OCI-LY1 (cell line): Measurements from ENCODE around the gene FLYWCH1.

Experiments used
- H2AFZ ChIP-seq: fragments of 200-600 bp; sonication (generic), shearing (Covaris generic); 2 replicates; pipeline ENCODE4 v1.6.0; 2014; ENCODE audit warnings: antibody characterized with exemption, mild to moderate bottlenecking, low read length
- H3F3A ChIP-seq: fragments of 200-600 bp; sonication (generic), shearing (Covaris generic); 2 replicates; pipeline ENCODE4 v1.6.0; 2014; ENCODE audit warnings: mild to moderate bottlenecking, antibody characterized with exemption, low read length, moderate library complexity; ENCODE audit not compliant: insufficient read depth
- H3K27ac ChIP-seq: fragments of 200-600 bp; sonication (generic); 2 replicates; pipeline ENCODE4 v1.5.1; 2014; ENCODE audit warnings: low read length, mixed run types, mild to moderate bottlenecking, low read depth; ENCODE audit not compliant: poor library complexity, severe bottlenecking
- H3K27me3 ChIP-seq: fragments of 200-600 bp; sonication (generic); 2 replicates; pipeline ENCODE4 v1.6.0; 2014; ENCODE audit warnings: antibody characterized with exemption, mild to moderate bottlenecking, low read length, moderate library complexity; ENCODE audit not compliant: insufficient read depth
- H3K36me3 ChIP-seq: fragments of 200-600 bp; sonication (generic); 2 replicates; pipeline ENCODE4 v1.6.1; 2014; ENCODE audit warnings: mild to moderate bottlenecking, antibody characterized with exemption, low read length, moderate library complexity, mixed read lengths; ENCODE audit not compliant: insufficient read depth
- H3K4me1 ChIP-seq: fragments of 200-600 bp; sonication (generic); 2 replicates; pipeline ENCODE4 v1.5.1; 2014; ENCODE audit warnings: mild to moderate bottlenecking, low read length, moderate library complexity; ENCODE audit not compliant: insufficient read depth, severe bottlenecking
- H3K4me2 ChIP-seq: fragments of 200-600 bp; sonication (generic), shearing (Covaris generic); 2 replicates; pipeline ENCODE4 v1.6.1; 2014; ENCODE audit warnings: low read length
- H3K4me3 ChIP-seq: fragments of 200-600 bp; sonication (generic); 2 replicates; pipeline ENCODE4 v1.5.1; 2014; ENCODE audit warnings: low read length, low read depth, mild to moderate bottlenecking, mixed read lengths; ENCODE audit not compliant: poor library complexity, severe bottlenecking
- H3K79me2 ChIP-seq: fragments of 200-600 bp; shearing (Covaris generic); 2 replicates; pipeline ENCODE4 v1.6.1; 2016; ENCODE audit warnings: mixed run types, low read length, mixed read lengths; ENCODE audit not compliant: insufficient read depth
- H3K9ac ChIP-seq: fragments of 200-600 bp; sonication (generic), shearing (Covaris generic); 2 replicates; pipeline ENCODE4 v1.6.1; 2014; ENCODE audit warnings: mild to moderate bottlenecking, low read length, mixed read lengths
- H3K9me2 ChIP-seq: fragments of 200-600 bp; sonication (generic), shearing (Covaris generic); 2 replicates; pipeline ENCODE4 v1.6.1; 2014; ENCODE audit warnings: low read depth, mild to moderate bottlenecking, low read length, mixed read lengths
- H3K9me3 ChIP-seq: fragments of 200-600 bp; shearing (Covaris generic); 2 replicates; pipeline ENCODE4 v1.6.1; 2014; ENCODE audit warnings: low read length, mixed read lengths
- H4K20me1 ChIP-seq: fragments of 200-600 bp; sonication (generic), shearing (Covaris generic); 2 replicates; pipeline ENCODE4 v1.6.0; 2016; ENCODE audit warnings: mild to moderate bottlenecking, low read length; ENCODE audit not compliant: insufficient read depth
- CTCF ChIP-seq: fragments of 200-600 bp; sonication (generic), shearing (Covaris generic); IDR thresholded peaks from 2 replicates; pipeline ENCODE4 v1.5.1; 2017; ENCODE audit warnings: mild to moderate bottlenecking, antibody characterized with exemption, low read length, moderate library complexity, mixed read lengths
- EZH2 ChIP-seq: fragments of 200-600 bp; sonication (generic), shearing (Covaris generic); IDR thresholded peaks from 2 replicates; pipeline ENCODE4 v1.8.0; 2017; ENCODE audit warnings: borderline replicate concordance, mixed run types, mild to moderate bottlenecking, antibody characterized with exemption, low read length, moderate library complexity, mixed read lengths

The FLYWCH1 gene

GRCh38 chr16:2950353-2950724, 38.6 kb downstream of the FLYWCH1 start:
- Histone ChIP-seq H3K27me3 (no peaks in the 10 kb centered on the region; the same call in 1 of the 2 replicates), H3K4me3 (no peak overlapping the region), H3F3A (no peaks in the 10 kb centered on the region), H2AFZ (no peak overlapping the region), H3K4me1 (peaks cover 16% of the 10 kb centered on the region), H3K79me2 (no peaks in the 10 kb centered on the region), H3K9ac (no peak overlapping the region), H3K4me2 (no peak overlapping the region), H3K9me3 (no peaks in the 10 kb centered on the region), H3K36me3 (peaks cover 4% of the 10 kb centered on the region), H4K20me1 (no peaks in the 10 kb centered on the region), H3K9me2 (no peaks in the 10 kb centered on the region), H3K27ac (no peak overlapping the region)
- no peak for TF ChIP-seq EZH2
- no peak for TF ChIP-seq CTCF

GRCh38 chr16:2950773-2951172, 39.0 kb downstream of the FLYWCH1 start:
- Histone ChIP-seq H3K9ac (no peak overlapping the region), H3K79me2 (no peaks in the 10 kb centered on the region), H3K36me3 (peaks cover 4% of the 10 kb centered on the region), H3K27me3 (no peaks in the 10 kb centered on the region; the same call in 1 of the 2 replicates), H3K4me2 (no peak overlapping the region), H3K27ac (no peak overlapping the region), H3K9me3 (no peaks in the 10 kb centered on the region), H3F3A (no peaks in the 10 kb centered on the region), H4K20me1 (no peaks in the 10 kb centered on the region), H3K4me1 (peaks cover 16% of the 10 kb centered on the region), H3K9me2 (no peaks in the 10 kb centered on the region), H3K4me3 (no peak overlapping the region), H2AFZ (no peak overlapping the region)
- TF ChIP-seq CTCF (no peak), EZH2 (no peak)

DNA sequence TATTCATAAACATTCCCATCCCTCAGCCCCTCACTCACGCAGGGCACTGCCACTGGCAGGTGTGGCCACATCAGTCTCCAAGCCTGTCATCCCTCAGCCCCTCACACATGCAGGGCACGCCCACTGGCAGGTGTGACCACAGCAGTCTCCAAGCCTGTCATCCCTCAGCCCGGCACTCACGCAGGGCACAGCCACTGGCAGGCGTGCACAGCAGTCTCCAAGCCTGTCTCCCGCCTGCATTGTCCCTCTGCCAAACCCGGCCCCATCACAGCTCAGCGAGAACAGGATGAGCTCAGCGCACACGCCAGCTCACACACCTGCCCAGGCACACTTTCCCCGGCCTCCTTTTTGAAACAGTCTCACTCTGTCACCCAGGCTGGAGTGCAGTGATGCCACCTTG, 40.9 kb downstream of the FLYWCH1 start:
- H3K9ac ChIP-seq: no peak overlapping the region
- no peaks in the 10 kb centered on the region for H3K79me2 ChIP-seq
- no peaks in the 10 kb centered on the region for H3K36me3 ChIP-seq
- no peaks in the 10 kb centered on the region for H4K20me1 ChIP-seq
- H3K4me3 ChIP-seq: no peak overlapping the region
- H3K9me2 ChIP-seq: no peaks in the 10 kb centered on the region
- H3K27ac ChIP-seq: no peak overlapping the region
- peaks cover 16% of the 10 kb centered on the region for H3K4me1 ChIP-seq
- H3K9me3 ChIP-seq: no peaks in the 10 kb centered on the region
- peaks cover 8% of the 10 kb centered on the region for H3K27me3 ChIP-seq
- no peak overlapping the region for H3K4me2 ChIP-seq
- no peaks in the 10 kb centered on the region for H3F3A ChIP-seq
- no peak overlapping the region for H2AFZ ChIP-seq
- no peak for TF ChIP-seq EZH2
- TF ChIP-seq CTCF: no peak
